Hematopoietic multipotent progenitor cell treated with erythropoietin and hydrocortisone succinate and interleukin-3 and kit ligand, for 15 days (in vitro differentiated cells): ENCODE data around the gene TMEM31.

ENCODE experiments used
- DNase-seq: peaks from one replicate; pipeline ENCODE4 v3.0.0-alpha.2; 2015; ENCODE audit warnings: low spot score

Gene TMEM31

GRCh38 chrX:103710609-103711008, at the start of gene TMEM31:
TSS of gene TMEM31 (plus strand) at chrX:103710909. CDS start at chrX:103712259, 1,350 bp downstream.
- no peak for DNase-seq

- DNase-seq, result no peak
Observed at GRCh38 chrX:103663981-103664762, 46.5 kb upstream of the TMEM31 start.

GRCh38 chrX:103666202-103667107, 44.3 kb upstream of the TMEM31 start:
- DNase-seq, result no peak

GRCh38 chrX:103669745-103670144, 41.0 kb upstream of the TMEM31 start:
- DNase-seq, result no peak

GRCh38 chrX:103674531-103675454, 35.9 kb upstream of the TMEM31 start:
- no peak for DNase-seq

- DNase-seq, result no peak
Observed at GRCh38 chrX:103678199-103678993, 32.3 kb upstream of the TMEM31 start.

- DNase-seq, result no peak
Observed at GRCh38 chrX:103681443-103681842, 29.3 kb upstream of the TMEM31 start.

- no peak for DNase-seq
Observed at GRCh38 chrX:103685396-103685795, 25.3 kb upstream of the TMEM31 start.

GRCh38 chrX:103686199-103687072, 24.3 kb upstream of the TMEM31 start, which contains the start of gene MORF4L2:
TSS of gene MORF4L2 (minus strand) at chrX:103686699. CDS start at chrX:103677027, 9,672 bp downstream.
- peak; percentile 92 for DNase-seq

GRCh38 chrX:103687073-103687695, 23.5 kb upstream of the TMEM31 start:
- DNase-seq, result peak; percentile 79

- peak; percentile 65 for DNase-seq
Observed at GRCh38 chrX:103687696-103688201, 23.0 kb upstream of the TMEM31 start.

- DNase-seq, result peak; percentile 59
Observed at GRCh38 chrX:103688946-103689345, 21.8 kb upstream of the TMEM31 start.

- no peak for DNase-seq
Observed at GRCh38 chrX:103691059-103691458, 19.6 kb upstream of the TMEM31 start.

- DNase-seq, result no peak
Observed at GRCh38 chrX:103697687-103698086, 13.0 kb upstream of the TMEM31 start.

GRCh38 chrX:103699243-103699642, 11.5 kb upstream of the TMEM31 start:
- no peak for DNase-seq

- DNase-seq, result no peak
Observed at GRCh38 chrX:103704863-103705262, 5.8 kb upstream of the TMEM31 start.

- no peak for DNase-seq
Observed at GRCh38 chrX:103716962-103717361, 6.3 kb downstream of the TMEM31 start.

- DNase-seq, result no peak
Observed at GRCh38 chrX:103718120-103718519, 7.4 kb downstream of the TMEM31 start.

GRCh38 chrX:103722505-103722904, 11.8 kb downstream of the TMEM31 start:
- no peak for DNase-seq
